Tibial nerve (tissue), 4 donors: Measurements from ENCODE around the gene BTBD9. TPM values are rescaled to one million over a fixed set of nuclear protein-coding genes. Genes with fewer than 3 reads are reported as not detected.
A peak's percentile ranks its signal among the peaks of the same experiment; 100 is the strongest.

Source experiments
- DNase-seq, 2 donors: peaks; one replicate each; pipeline ENCODE4 v3.0.0-alpha.2; 2019; ENCODE audit warnings: low spot score in 2 of 2
- H3K27ac ChIP-seq, 4 donors: fragments of 200-600 bp; sonication (generic) in 3 of 4; one replicate each; pipeline ENCODE4 v1.5.1; 2017 to 2019; ENCODE audit warnings: mild to moderate bottlenecking in 1 of 4
- H3K27me3 ChIP-seq, 2 donors: fragments of 200-600 bp; sonication (generic) in 1 of 2; one replicate each; pipeline versions ENCODE4 v1.5.1 to v1.6.0; 2017 to 2019
- H3K36me3 ChIP-seq, 3 donors: fragments of 200-600 bp; sonication (generic); one replicate each; pipeline ENCODE4 v1.5.1; 2018 to 2019
- H3K4me1 ChIP-seq, 4 donors: fragments of 200-600 bp; sonication (generic) in 3 of 4; one replicate each; pipeline ENCODE4 v1.5.1; 2017 to 2019
- H3K4me3 ChIP-seq, 4 donors: fragments of 200-600 bp; sonication (generic) in 3 of 4; one replicate each; pipeline ENCODE4 v1.5.1; 2017 to 2019; ENCODE audit warnings: mild to moderate bottlenecking in 1 of 4, moderate library complexity in 1 of 4
- H3K9me3 ChIP-seq, 4 donors: fragments of 200-600 bp; sonication (generic) in 3 of 4; one replicate each; pipeline ENCODE4 v1.5.1; 2017 to 2019
- EP300 ChIP-seq, 2 donors: sonication (generic); formaldehyde crosslinking; IDR thresholded peaks; one replicate each; pipeline ENCODE4 v1.6.1; 2017; ENCODE audit warnings: antibody characterized with exemption in 2 of 2, mild to moderate bottlenecking in 1 of 2
- POLR2A ChIP-seq, 2 donors: fragments of 450-650 bp; IDR thresholded peaks; one replicate each; pipeline ENCODE4 v1.6.1; 2017; ENCODE audit warnings: antibody characterized with exemption in 2 of 2, mild to moderate bottlenecking in 2 of 2, moderate library complexity in 2 of 2
- WGBS, 2 donors: methylation state at CpG; one replicate each; pipeline ENCODE4 v1.1.5; 2018; 5-methylcytosine and 5-hydroxymethylcytosine counted together
- total RNA-seq, 4 donors: library from RNA; depleted of rRNA; stranded (reverse); fragments of >200 nt; gene quantifications; one replicate each; pipeline ENCODE4 v1.1.0, GENCODE V29; 2016
- TF ChIP-seq, protein P1 (sequence below), 5 experiments: fragments of 200-600 bp in 3 of 5; fragments of 450-650 bp in 2 of 5; sonication (generic) in 3 of 5; IDR thresholded peaks; one replicate each; pipeline ENCODE4 v1.5.1; 2016 to 2019; ENCODE audit warnings: antibody characterized with exemption in 5 of 5, mild to moderate bottlenecking in 3 of 5, moderate library complexity in 2 of 5

Gene BTBD9
- total RNA-seq, 4 donors from 2014 or later = 7.5 to 23.9 (median 10.7) TPM

DNA sequence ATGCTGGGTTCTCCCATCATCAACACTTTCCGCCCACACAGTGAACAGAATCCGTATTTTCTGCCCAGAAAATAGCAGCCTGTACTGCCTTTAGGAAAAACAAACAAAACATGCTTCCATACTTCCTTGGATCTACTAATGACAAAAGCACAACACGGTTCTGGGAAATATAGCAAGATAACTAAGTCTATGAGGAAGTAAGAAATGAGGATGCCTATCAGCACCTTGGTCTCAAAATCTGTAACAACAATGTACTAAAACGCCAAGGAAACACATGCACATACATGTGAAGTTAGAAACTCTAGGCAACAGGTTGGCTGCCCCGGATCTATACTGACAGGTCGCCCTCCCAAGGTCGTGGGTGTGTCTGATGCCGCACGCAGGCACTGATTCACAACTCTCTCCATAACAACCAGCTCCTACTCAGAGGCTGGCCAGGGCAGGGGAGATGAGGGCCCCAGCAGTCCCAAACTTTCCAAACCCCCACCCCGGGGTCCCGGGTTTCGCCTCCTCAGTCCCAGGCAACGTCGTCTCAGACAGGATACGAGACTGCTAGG, 710 bp downstream of the BTBD9 start:
- DNase-seq = peak in 1 of 2 donors; percentile 31
- peaks cover 0 to 33% (median 15%) of the 10 kb centered on the region in 4 donors for H3K4me1 ChIP-seq
- no peaks in the 10 kb centered on the region for H3K36me3 ChIP-seq
- H3K27me3 ChIP-seq = no peaks in the 10 kb centered on the region
- H3K4me3 ChIP-seq = peak overlapping the region; percentile 66 to 92 (median 77)
- no peaks in the 10 kb centered on the region for H3K9me3 ChIP-seq
- peak overlapping the region; percentile 91 to 96 (median 94) for H3K27ac ChIP-seq
- WGBS, 2 donors = 5 to 7% methylated on average over 10 to 15 of the region's 15 CpGs
- TF ChIP-seq, protein P1, sequence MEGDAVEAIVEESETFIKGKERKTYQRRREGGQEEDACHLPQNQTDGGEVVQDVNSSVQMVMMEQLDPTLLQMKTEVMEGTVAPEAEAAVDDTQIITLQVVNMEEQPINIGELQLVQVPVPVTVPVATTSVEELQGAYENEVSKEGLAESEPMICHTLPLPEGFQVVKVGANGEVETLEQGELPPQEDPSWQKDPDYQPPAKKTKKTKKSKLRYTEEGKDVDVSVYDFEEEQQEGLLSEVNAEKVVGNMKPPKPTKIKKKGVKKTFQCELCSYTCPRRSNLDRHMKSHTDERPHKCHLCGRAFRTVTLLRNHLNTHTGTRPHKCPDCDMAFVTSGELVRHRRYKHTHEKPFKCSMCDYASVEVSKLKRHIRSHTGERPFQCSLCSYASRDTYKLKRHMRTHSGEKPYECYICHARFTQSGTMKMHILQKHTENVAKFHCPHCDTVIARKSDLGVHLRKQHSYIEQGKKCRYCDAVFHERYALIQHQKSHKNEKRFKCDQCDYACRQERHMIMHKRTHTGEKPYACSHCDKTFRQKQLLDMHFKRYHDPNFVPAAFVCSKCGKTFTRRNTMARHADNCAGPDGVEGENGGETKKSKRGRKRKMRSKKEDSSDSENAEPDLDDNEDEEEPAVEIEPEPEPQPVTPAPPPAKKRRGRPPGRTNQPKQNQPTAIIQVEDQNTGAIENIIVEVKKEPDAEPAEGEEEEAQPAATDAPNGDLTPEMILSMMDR (IDR thresholded peaks at IDR 0.05) = no peak
- no peak for TF ChIP-seq POLR2A (IDR thresholded peaks at IDR 0.05)
- no peak for TF ChIP-seq EP300 (IDR thresholded peaks at IDR 0.05)

DNA sequence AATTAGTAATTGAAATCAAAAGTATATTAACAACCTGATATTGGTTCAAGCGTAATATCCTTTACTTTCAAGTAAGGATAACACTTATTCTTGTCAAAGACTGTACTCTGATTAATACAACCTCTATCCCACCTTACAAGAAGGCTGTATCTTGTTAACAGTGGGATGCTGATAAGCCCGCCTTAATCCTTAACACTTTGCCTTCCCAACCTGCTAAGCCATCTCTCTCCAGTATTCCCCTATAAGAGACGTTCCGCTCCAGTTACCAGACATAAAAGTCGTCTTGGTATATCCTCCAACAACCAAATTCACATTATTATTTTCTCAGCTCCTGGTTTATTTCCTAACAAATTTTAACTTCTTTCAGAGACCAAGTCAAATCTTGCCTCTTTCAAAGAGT, 2.0 kb downstream of the BTBD9 start:
- no peak for TF ChIP-seq EP300 (IDR thresholded peaks at IDR 0.05)
- TF ChIP-seq, protein P1 (IDR thresholded peaks at IDR 0.05) = no peak
- no peak for TF ChIP-seq POLR2A (IDR thresholded peaks at IDR 0.05)
- Histone ChIP-seq H3K27ac (no peak overlapping the region), H3K27me3 (no peaks in the 10 kb centered on the region), H3K4me3 (no peak overlapping the region), H3K9me3 (no peaks in the 10 kb centered on the region), H3K4me1 (peaks cover 0 to 33% (median 15%) of the 10 kb centered on the region in 4 donors), H3K36me3 (no peaks in the 10 kb centered on the region)
- no peak for DNase-seq
- WGBS, 2 donors = 86 to 92% methylated on average over 5 of the region's 5 CpGs

DNA sequence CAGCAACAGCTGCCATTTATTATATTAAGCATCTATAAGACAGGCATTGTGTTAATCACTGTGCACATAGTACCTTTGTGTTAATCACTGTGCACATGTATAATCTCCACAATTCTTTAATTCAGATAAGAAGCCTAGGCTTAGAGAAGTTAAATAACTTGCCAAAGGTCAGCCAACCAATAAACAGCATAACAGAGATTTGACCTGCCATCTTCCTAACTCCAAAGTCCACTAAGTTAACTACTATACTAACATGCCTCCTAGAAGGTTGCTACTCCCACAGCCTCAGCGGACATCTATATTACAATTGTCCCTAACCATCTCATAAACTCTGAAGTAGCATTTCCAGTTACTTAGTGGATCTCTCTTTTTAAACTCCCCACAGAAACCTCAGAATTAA, 3.7 kb downstream of the BTBD9 start:
- DNase-seq = no peak
- no peaks in the 10 kb centered on the region for H3K27me3 ChIP-seq
- H3K27ac ChIP-seq = no peak overlapping the region
- peaks cover 0 to 28% (median 13%) of the 10 kb centered on the region in 4 donors for H3K4me1 ChIP-seq
- H3K36me3 ChIP-seq = no peaks in the 10 kb centered on the region
- WGBS, 2 donors = 36 to 100% methylated on average over 1 of the region's 1 CpG
- H3K4me3 ChIP-seq = no peak overlapping the region
- H3K9me3 ChIP-seq = no peaks in the 10 kb centered on the region
- TF ChIP-seq, protein P1 (IDR thresholded peaks at IDR 0.05) = no peak
- no peak for TF ChIP-seq POLR2A (IDR thresholded peaks at IDR 0.05)
- TF ChIP-seq EP300 (IDR thresholded peaks at IDR 0.05) = no peak

DNA sequence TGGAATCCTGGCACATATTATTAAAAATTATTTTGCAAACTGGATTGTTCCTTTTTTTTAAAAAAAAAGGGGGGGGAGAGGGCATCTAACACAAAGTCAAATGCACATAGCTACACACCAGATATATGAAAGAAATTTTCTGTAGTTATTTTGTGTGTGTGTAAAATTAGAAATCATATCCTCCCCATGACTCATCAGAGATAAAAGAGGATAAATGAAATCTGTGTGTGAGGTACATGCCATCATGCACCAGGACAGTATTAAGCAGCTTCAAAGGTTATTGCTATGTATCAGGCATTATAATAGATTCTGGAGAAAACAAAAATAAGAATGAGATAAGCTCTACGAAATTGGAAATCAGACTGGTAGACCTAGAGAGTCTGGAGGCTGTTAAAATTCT, 5.2 kb downstream of the BTBD9 start:
- Histone ChIP-seq H3K4me3 (no peak overlapping the region), H3K27me3 (no peaks in the 10 kb centered on the region), H3K36me3 (no peaks in the 10 kb centered on the region), H3K27ac (no peak overlapping the region), H3K4me1 (peaks cover 0 to 21% (median 8%) of the 10 kb centered on the region in 4 donors), H3K9me3 (no peaks in the 10 kb centered on the region)
- DNase-seq = no peak
- WGBS, 2 donors = 55% methylated on average over 1 of the region's 1 CpG
- TF ChIP-seq EP300 (IDR thresholded peaks at IDR 0.05) (no peak), POLR2A (IDR thresholded peaks at IDR 0.05) (no peak)
- TF ChIP-seq, protein P1 (IDR thresholded peaks at IDR 0.05) = no peak

DNA sequence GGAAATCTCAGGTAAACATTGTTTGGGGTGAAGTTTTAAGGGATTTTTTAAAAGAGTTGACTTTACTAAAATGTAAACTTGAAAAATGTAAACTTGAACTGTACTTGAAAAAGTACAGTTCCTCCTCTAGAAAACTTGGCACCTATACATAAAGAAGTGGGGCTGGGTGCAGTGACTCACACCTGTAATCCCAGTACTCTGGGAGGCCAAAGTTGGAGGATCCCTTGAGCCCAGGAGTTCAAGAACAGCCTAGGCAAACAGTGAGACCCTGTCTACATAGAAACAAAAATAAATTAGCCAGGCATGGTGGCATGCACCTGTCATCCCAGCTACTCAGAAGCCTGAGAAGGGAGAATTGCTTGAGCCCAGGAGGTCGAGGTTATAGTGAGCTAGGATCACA, 7.2 kb downstream of the BTBD9 start:
- WGBS, 2 donors = 79 to 89% methylated on average over 1 of the region's 1 CpG
- no peaks in the 10 kb centered on the region for H3K9me3 ChIP-seq
- no peak overlapping the region for H3K27ac ChIP-seq
- DNase-seq = no peak
- no peak overlapping the region for H3K4me3 ChIP-seq
- H3K27me3 ChIP-seq = no peaks in the 10 kb centered on the region
- no peaks in the 10 kb centered on the region for H3K36me3 ChIP-seq
- peaks cover 0 to 10% (median 0%) of the 10 kb centered on the region in 4 donors for H3K4me1 ChIP-seq
- TF ChIP-seq, protein P1 (IDR thresholded peaks at IDR 0.05) = no peak
- TF ChIP-seq POLR2A (IDR thresholded peaks at IDR 0.05) = no peak
- no peak for TF ChIP-seq EP300 (IDR thresholded peaks at IDR 0.05)
